Fibroblast of skin of scalp (primary cell): ENCODE data around the gene ANO1.

Source experiments
- DNase-seq: peaks from one replicate; pipeline ENCODE4 v3.0.0-alpha.2; 2013

Gene ANO1

GRCh38 chr11:70054004-70054403, 24.1 kb upstream of the ANO1 start:
- no peak for DNase-seq

- DNase-seq = no peak
Measured at GRCh38 chr11:70055444-70055843, 22.7 kb upstream of the ANO1 start.

- no peak for DNase-seq
Measured at GRCh38 chr11:70057080-70057479, 21.0 kb upstream of the ANO1 start.

GRCh38 chr11:70059971-70060370, 18.1 kb upstream of the ANO1 start:
- DNase-seq = no peak

GRCh38 chr11:70060611-70061293, 17.4 kb upstream of the ANO1 start:
- DNase-seq = no peak

GRCh38 chr11:70061734-70062133, 16.4 kb upstream of the ANO1 start:
- no peak for DNase-seq

GRCh38 chr11:70063121-70063520, 15.0 kb upstream of the ANO1 start:
- no peak for DNase-seq

GRCh38 chr11:70063555-70063954, 14.6 kb upstream of the ANO1 start:
- DNase-seq = no peak

GRCh38 chr11:70064008-70064725, 13.9 kb upstream of the ANO1 start:
- DNase-seq = no peak

- no peak for DNase-seq
Measured at GRCh38 chr11:70064726-70065317, 13.3 kb upstream of the ANO1 start.

- no peak for DNase-seq
Measured at GRCh38 chr11:70065318-70066135, 12.6 kb upstream of the ANO1 start.

GRCh38 chr11:70066136-70066520, 12.0 kb upstream of the ANO1 start:
- no peak for DNase-seq

GRCh38 chr11:70066628-70067027, 11.5 kb upstream of the ANO1 start:
- DNase-seq = no peak

- DNase-seq = no peak
Measured at GRCh38 chr11:70067036-70067435, 11.1 kb upstream of the ANO1 start.

- DNase-seq = no peak
Measured at GRCh38 chr11:70067591-70068341, 10.4 kb upstream of the ANO1 start.

- DNase-seq = no peak
Measured at GRCh38 chr11:70068345-70068744, 9.8 kb upstream of the ANO1 start.

- DNase-seq = no peak
Measured at GRCh38 chr11:70068950-70069349, 9.2 kb upstream of the ANO1 start.

GRCh38 chr11:70070706-70071105, 7.4 kb upstream of the ANO1 start:
- no peak for DNase-seq

- DNase-seq = no peak
Measured at GRCh38 chr11:70071996-70072395, 6.1 kb upstream of the ANO1 start.

GRCh38 chr11:70072461-70072860, 5.7 kb upstream of the ANO1 start:
- DNase-seq = no peak

GRCh38 chr11:70072861-70073755, 5.0 kb upstream of the ANO1 start:
- DNase-seq = no peak
